ENCODE measurements around the gene KMT2A.
A peak's percentile ranks its signal among the peaks of the same experiment; 100 is the strongest.

The KMT2A gene

GRCh38 chr11:118485273-118485672 lies 49.0 kb downstream of the KMT2A start:
- DNase-seq (ENCODE audit: extremely low read depth, low read depth) = no peak
- peak; percentile 16 for TF ChIP-seq CTCF (IDR thresholded peaks at IDR 0.05; ENCODE audit: low read depth, low read length, missing control alignments)

DNA sequence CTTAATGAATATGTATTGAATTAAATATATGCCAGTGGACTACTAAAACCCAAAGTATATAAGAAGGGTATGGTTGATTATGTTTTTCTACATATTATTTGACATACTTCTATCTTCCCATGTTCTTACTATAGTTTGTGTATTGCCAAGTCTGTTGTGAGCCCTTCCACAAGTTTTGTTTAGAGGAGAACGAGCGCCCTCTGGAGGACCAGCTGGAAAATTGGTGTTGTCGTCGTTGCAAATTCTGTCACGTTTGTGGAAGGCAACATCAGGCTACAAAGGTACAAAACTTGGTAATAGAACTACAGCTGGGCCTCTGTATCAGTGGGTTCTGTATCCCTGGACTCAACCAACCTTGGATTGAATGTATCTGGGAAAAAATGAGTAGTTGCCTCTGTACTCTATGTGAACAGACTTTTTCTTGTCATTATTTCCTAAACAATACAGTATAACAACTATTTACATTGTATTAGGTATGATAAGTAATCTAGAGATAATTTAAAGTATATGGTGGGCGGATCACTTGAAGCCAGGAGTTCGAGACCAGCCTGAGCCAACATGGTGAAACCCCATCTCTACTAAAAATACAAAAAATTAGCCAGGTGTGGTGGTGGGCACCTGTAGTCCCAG lies 52.3 kb downstream of the KMT2A start:
- TF ChIP-seq CTCF (IDR thresholded peaks at IDR 0.05; ENCODE audit: low read depth, low read length, missing control alignments) = peak; percentile 86
- no peak overlapping the region for H3K4me3 ChIP-seq (replicated peaks; ENCODE audit: low read depth, low read length)
- DNase-seq (ENCODE audit: extremely low read depth, low read depth) = peak; percentile 52

More at GRCh38 chr11:118485273-118485672, 49.0 kb downstream of the KMT2A start:
- H3K4me3 ChIP-seq (replicated peaks; ENCODE audit: low read depth, low read length) = no peak overlapping the region

- no peak for TF ChIP-seq CTCF (IDR thresholded peaks at IDR 0.05; ENCODE audit: low read depth, low read length, missing control alignments)
- H3K4me3 ChIP-seq (replicated peaks; ENCODE audit: low read depth, low read length) = no peak overlapping the region
- no peak for DNase-seq (ENCODE audit: extremely low read depth, low read depth)
Measured at GRCh38 chr11:118491041-118491440, 54.7 kb downstream of the KMT2A start.

GRCh38 chr11:118497831-118498230 lies 61.5 kb downstream of the KMT2A start:
- DNase-seq (ENCODE audit: extremely low read depth, low read depth) = peak; percentile 87
- no peak overlapping the region for H3K4me3 ChIP-seq (replicated peaks; ENCODE audit: low read depth, low read length)
- TF ChIP-seq CTCF (IDR thresholded peaks at IDR 0.05; ENCODE audit: low read depth, low read length, missing control alignments) = no peak

DNA sequence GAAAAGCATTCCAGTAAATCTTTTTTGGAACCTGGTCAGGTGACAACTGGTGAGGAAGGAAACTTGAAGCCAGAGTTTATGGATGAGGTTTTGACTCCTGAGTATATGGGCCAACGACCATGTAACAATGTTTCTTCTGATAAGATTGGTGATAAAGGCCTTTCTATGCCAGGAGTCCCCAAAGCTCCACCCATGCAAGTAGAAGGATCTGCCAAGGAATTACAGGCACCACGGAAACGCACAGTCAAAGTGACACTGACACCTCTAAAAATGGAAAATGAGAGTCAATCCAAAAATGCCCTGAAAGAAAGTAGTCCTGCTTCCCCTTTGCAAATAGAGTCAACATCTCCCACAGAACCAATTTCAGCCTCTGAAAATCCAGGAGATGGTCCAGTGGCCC lies 66.9 kb downstream of the KMT2A start:
- no peak for TF ChIP-seq CTCF (IDR thresholded peaks at IDR 0.05; ENCODE audit: low read depth, low read length, missing control alignments)
- DNase-seq (ENCODE audit: extremely low read depth, low read depth) = no peak
- H3K4me3 ChIP-seq (replicated peaks; ENCODE audit: low read depth, low read length) = no peak overlapping the region

DNA sequence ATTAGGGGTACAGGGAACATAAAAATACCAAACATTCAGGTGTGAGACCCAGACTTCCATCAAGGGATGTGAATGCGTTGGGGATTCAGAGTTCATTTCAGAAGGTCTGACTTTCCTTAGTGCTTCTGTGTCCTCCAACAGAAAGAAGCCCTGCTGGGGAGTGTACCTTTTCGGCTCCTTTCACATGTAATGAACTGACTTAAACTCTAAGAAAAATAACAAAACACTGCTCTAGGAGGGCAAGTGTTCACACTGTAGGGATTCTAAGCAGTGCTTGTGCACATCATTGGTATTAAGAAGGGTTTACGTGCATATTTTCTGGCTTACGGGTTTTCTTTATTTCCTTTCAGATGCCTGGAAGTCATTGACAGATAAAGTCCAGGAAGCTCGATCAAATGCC lies 75.3 kb downstream of the KMT2A start:
- H3K4me3 ChIP-seq (replicated peaks; ENCODE audit: low read depth, low read length) = no peak overlapping the region
- TF ChIP-seq CTCF (IDR thresholded peaks at IDR 0.05; ENCODE audit: low read depth, low read length, missing control alignments) = no peak
- no peak for DNase-seq (ENCODE audit: extremely low read depth, low read depth)

GRCh38 chr11:118514103-118514502 lies 77.8 kb downstream of the KMT2A start:
- no peak overlapping the region for H3K4me3 ChIP-seq (replicated peaks; ENCODE audit: low read depth, low read length)
- no peak for DNase-seq (ENCODE audit: extremely low read depth, low read depth)
- TF ChIP-seq CTCF (IDR thresholded peaks at IDR 0.05; ENCODE audit: low read depth, low read length, missing control alignments) = no peak
